A549 (cell line): ENCODE measurements around the gene TPRKB. TPM values are rescaled to one million over a fixed set of nuclear protein-coding genes. Genes with fewer than 3 reads are reported as not detected.
"Not testable (repeated sequence)": the region's sequence is repeated elsewhere in the genome, so short reads cannot be mapped to it uniquely, and the experiment has no call there.

Experiments used
- ATAC-seq, 2 experiments: fragments of 200-7000 bp in 1 of 2; fragments of >200 bp in 1 of 2; cut with Nextera tagmentation in 1 of 2; cut with Tn5 transposase in 1 of 2; 3 replicates each; pipeline versions ENCODE4 v1.8.0 to v1.9.1; 2018 to 2020; ENCODE audit warnings: mild to moderate bottlenecking in 1 of 2, moderate library complexity in 1 of 2
- CTCF ChIA-PET: fragments of 300-600 bp; sonication (Branson Sonifier 250); formaldehyde crosslinking; extraction: SDS; loops from one replicate; lab custom pipeline; 2021; ENCODE audit warnings: antibody characterized with exemption, inconsistent platforms; lab: Yijun Ruan, JAX
- POLR2A ChIA-PET: fragments of 350-600 bp; formaldehyde crosslinking; extraction: SDS; loops from one replicate; lab custom pipeline; 2021; ENCODE audit warnings: antibody characterized with exemption, inconsistent platforms; lab: Yijun Ruan, JAX
- DNase-seq, 2 experiments: peaks; one replicate each; pipeline versions ENCODE4 v3.0.0 to v3.0.0-alpha.2; 2011 to 2016; ENCODE audit warnings: low read depth in 1 of 2, low spot score in 1 of 2
- FAIRE-seq: peaks from 2 replicates; lab custom pipeline; 2011; peaks lifted over from hg19 to GRCh38; lab: Jason Lieb, UNC
- H3K27ac ChIP-seq, 2 experiments: fragments of >200 bp; sonication (Bioruptor Twin); formaldehyde crosslinking; 3 replicates each; pipeline ENCODE4 v1.5.1; 2016 to 2017
- H3K4me1 ChIP-seq: fragments of >200 bp; sonication (Bioruptor Twin); formaldehyde crosslinking; 3 replicates; pipeline ENCODE4 v1.6.1; 2016
- H3K4me2 ChIP-seq: fragments of >200 bp; sonication (Bioruptor Twin); formaldehyde crosslinking; 3 replicates; pipeline ENCODE4 v1.6.1; 2016
- H3K4me3 ChIP-seq: fragments of >200 bp; sonication (Bioruptor Twin); formaldehyde crosslinking; 3 replicates; pipeline ENCODE4 v1.5.1; 2016
- H3K9me3 ChIP-seq: fragments of >200 bp; sonication (Bioruptor Twin); formaldehyde crosslinking; 3 replicates; pipeline ENCODE4 v1.6.1; 2016
- BHLHE40 ChIP-seq: IDR thresholded peaks from 2 replicates; pipeline ENCODE4 v1.6.1; 2012; ENCODE audit warnings: low read depth, low read length, inconsistent platforms
- CBX8 ChIP-seq: fragments of 200-600 bp; sonication (generic); IDR thresholded peaks from 2 replicates; pipeline ENCODE4 v1.6.1; 2016
- CHD2 ChIP-seq: fragments of 150-350 bp; IDR thresholded peaks from 2 replicates; pipeline ENCODE4 v1.6.1; 2014; ENCODE audit warnings: low read length; ENCODE audit not compliant: partially characterized antibody
- EHF ChIP-seq: fragments of 250-450 bp; sonication (Bioruptor Pico); IDR thresholded peaks from 2 replicates; pipeline ENCODE4 v1.5.0; 2020; ENCODE audit warnings: mild to moderate bottlenecking
- EP300 ChIP-seq, 2 experiments: fragments of >200 bp; sonication (Bioruptor Twin); formaldehyde crosslinking; IDR thresholded peaks; 2 replicates in 1 of 2; 3 replicates in 1 of 2; pipeline ENCODE4 v1.6.1; 2016 to 2017
- FOSL2 ChIP-seq, 2 experiments: fragments of 450-650 bp in 1 of 2; fragments of >200 bp in 1 of 2; sonication (Bioruptor Twin) in 1 of 2; formaldehyde crosslinking; IDR thresholded peaks; 2 replicates each; pipeline versions ENCODE4 v1.5.0 to v1.6.1; 2016 to 2020; ENCODE audit warnings: mild to moderate bottlenecking in 1 of 2, moderate library complexity in 1 of 2
- HOXA7 ChIP-seq: fragments of 250-450 bp; sonication (Bioruptor Pico); IDR thresholded peaks from 2 replicates; pipeline ENCODE4 v1.5.0; 2020; ENCODE audit warnings: mild to moderate bottlenecking, moderate library complexity
- JUN ChIP-seq, 2 experiments: fragments of >200 bp; sonication (Bioruptor Twin); formaldehyde crosslinking; IDR thresholded peaks; 2 replicates in 1 of 2; 3 replicates in 1 of 2; pipeline ENCODE4 v1.6.1; 2016 to 2017
- MAFK ChIP-seq: fragments of 450-650 bp; IDR thresholded peaks from 2 replicates; pipeline ENCODE4 v1.6.1; 2014; ENCODE audit not compliant: partially characterized antibody
- PHF8 ChIP-seq: fragments of 200-600 bp; sonication (generic); IDR thresholded peaks from 2 replicates; pipeline ENCODE4 v1.6.1; 2016; ENCODE audit warnings: low read depth, mild to moderate bottlenecking, antibody characterized with exemption, moderate library complexity, borderline replicate concordance
- RAD21 ChIP-seq, 2 experiments: fragments of >200 bp in 1 of 2; sonication (Bioruptor Twin) in 1 of 2; formaldehyde crosslinking in 1 of 2; IDR thresholded peaks in 1 of 2; conservative IDR thresholded peaks in 1 of 2; 2 replicates in 1 of 2; 3 replicates in 1 of 2; pipeline ENCODE4 v1.6.1; 2012 to 2018; ENCODE audit warnings: inconsistent platforms in 1 of 2
- RARB ChIP-seq: fragments of 250-450 bp; sonication (Bioruptor Pico); IDR thresholded peaks from 2 replicates; pipeline ENCODE4 v1.8.0; 2021; ENCODE audit warnings: mild to moderate bottlenecking, moderate library complexity
- RFX5 ChIP-seq: fragments of 450-650 bp; IDR thresholded peaks from 2 replicates; pipeline ENCODE4 v1.7.1; 2014; ENCODE audit warnings: antibody characterized with exemption, mild to moderate bottlenecking, moderate library complexity
- ZSCAN20 ChIP-seq: fragments of 250-450 bp; sonication (Bioruptor Pico); IDR thresholded peaks from 2 replicates; pipeline ENCODE4 v1.8.0; 2022; ENCODE audit warnings: mild to moderate bottlenecking, moderate library complexity
- WGBS: methylation state at CpG from one replicate; pipeline ENCODE4 v1.1.6; 2017; ENCODE audit errors: missing lambda C conversion rate; 5-methylcytosine and 5-hydroxymethylcytosine counted together
- polyA plus RNA-seq, 4 experiments: library from polyadenylated mRNA; depleted of rRNA in 3 of 4; stranded (reverse); fragments of >200 nt; fragmentation: RNase III in 1 of 4; extraction: RNeasy Plus Mini Kit Qiagen cat#74134 plus additional on column Dnase treatment in 1 of 4; gene quantifications; 2 replicates in 3 of 4; 3 replicates in 1 of 4; pipeline ENCODE4 v1.2.3, GENCODE V29; 2011 to 2017
- TF ChIP-seq, protein P1 (sequence below): fragments of >200 bp; sonication (Bioruptor Twin); formaldehyde crosslinking; IDR thresholded peaks from 2 replicates; pipeline ENCODE4 v1.6.1; 2016
- TF ChIP-seq, protein P2 (sequence below): fragments of 250-450 bp; sonication (Bioruptor Pico); IDR thresholded peaks from 2 replicates; pipeline ENCODE4 v1.5.0; 2021; ENCODE audit warnings: mild to moderate bottlenecking, moderate library complexity, borderline replicate concordance
- TF ChIP-seq, protein P3 (sequence below): fragments of >200 bp; sonication (Bioruptor Twin); formaldehyde crosslinking; IDR thresholded peaks from 3 replicates; pipeline ENCODE4 v1.6.1; 2016
- TF ChIP-seq, protein P4 (sequence below): fragments of >200 bp; sonication (Bioruptor Twin); formaldehyde crosslinking; IDR thresholded peaks from 3 replicates; pipeline ENCODE4 v1.5.1; 2016
- TF ChIP-seq, protein P5 (sequence below): fragments of 250-450 bp; sonication (Bioruptor Pico); IDR thresholded peaks from 2 replicates; pipeline ENCODE4 v1.5.0; 2020; ENCODE audit warnings: low read depth, mild to moderate bottlenecking, moderate library complexity

TPRKB gene
- polyA plus RNA-seq, 2 of the 4 experiments (the other 2 are of a cell fraction): 115 to 144 TPM

DNA sequence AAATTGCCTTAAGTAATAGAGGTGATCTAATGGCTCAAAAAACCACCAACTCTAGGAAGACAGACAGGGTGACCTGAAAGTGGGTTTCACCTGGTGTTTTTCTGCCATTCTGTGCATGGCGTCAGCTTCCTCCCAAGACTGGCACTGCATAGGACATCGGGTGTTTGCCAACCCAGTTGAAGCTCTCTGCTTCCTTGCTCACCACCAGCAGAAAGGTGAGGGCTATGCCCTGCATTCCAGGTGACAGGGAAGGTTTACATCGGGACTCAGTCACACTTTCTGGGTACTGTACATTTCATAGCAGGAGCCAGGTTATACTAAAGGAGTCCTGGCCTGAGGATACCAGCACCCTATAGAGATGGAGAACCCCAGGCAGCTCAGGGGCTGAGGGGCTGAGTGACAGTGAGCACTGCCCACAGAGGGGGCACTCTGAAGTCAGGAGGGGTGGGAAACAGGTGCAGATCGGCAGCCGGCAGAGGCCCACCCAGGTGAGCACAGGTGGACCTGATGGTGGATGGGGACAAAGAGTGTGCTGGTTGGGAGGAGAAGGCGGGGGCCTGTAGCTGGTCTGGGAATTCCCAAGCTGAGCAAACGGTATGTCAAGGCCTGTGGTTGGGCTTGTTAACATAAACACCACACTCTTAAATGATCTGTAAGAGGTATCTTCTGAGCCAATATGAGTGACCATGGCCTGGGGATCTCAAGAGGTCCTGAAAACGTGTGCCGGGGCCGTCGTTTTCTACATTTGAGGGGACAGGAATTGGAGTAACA lies 18.1 kb downstream of the TPRKB start (continued):
- TF ChIP-seq CHD2: no peak
- no peak for TF ChIP-seq EP300 (IDR thresholded peaks at IDR 0.05)
- TF ChIP-seq, protein P1, sequence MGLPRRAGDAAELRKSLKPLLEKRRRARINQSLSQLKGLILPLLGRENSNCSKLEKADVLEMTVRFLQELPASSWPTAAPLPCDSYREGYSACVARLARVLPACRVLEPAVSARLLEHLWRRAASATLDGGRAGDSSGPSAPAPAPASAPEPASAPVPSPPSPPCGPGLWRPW: no peak
- TF ChIP-seq CBX8: no peak
- TF ChIP-seq HOXA7 (CRISPR knock-in tag): no peak
- TF ChIP-seq, protein P2, sequence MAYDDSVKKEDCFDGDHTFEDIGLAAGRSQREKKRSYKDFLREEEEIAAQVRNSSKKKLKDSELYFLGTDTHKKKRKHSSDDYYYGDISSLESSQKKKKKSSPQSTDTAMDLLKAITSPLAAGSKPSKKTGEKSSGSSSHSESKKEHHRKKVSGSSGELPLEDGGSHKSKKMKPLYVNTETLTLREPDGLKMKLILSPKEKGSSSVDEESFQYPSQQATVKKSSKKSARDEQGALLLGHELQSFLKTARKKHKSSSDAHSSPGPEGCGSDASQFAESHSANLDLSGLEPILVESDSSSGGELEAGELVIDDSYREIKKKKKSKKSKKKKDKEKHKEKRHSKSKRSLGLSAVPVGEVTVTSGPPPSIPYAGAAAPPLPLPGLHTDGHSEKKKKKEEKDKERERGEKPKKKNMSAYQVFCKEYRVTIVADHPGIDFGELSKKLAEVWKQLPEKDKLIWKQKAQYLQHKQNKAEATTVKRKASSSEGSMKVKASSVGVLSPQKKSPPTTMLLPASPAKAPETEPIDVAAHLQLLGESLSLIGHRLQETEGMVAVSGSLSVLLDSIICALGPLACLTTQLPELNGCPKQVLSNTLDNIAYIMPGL (CRISPR knock-in tag): no peak
- TF ChIP-seq JUN (IDR thresholded peaks at IDR 0.05): no peak

DNA sequence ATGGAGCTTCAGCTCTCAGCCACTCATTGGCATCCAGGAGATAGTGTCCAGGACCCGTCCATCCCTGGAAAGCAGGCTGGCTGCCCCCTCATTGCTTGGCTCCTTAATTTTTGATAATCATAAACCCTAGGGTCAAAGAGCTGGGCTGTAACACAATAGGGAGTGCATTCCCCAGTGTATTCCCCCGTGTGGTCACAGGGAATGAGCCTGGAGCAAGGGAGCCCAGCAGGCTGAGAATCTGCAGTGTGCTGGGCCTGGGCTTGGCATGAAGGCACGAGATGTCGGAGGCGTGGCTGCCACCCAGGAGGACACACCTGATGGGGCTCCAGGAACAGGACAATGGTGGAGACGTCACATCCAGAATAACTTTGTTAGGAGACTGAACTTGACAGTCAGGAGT lies 18.7 kb downstream of the TPRKB start:
- Histone ChIP-seq H3K9me3 (peaks cover 22% of the 10 kb centered on the region), H3K4me2 (no peak overlapping the region), H3K4me3 (no peak overlapping the region), H3K4me1 (no peaks in the 10 kb centered on the region), H3K27ac (no peak overlapping the region)
- ChIA-PET CTCF (interaction anchor here (1.5 kb wide), 1 partner anchor 88 kb away, joined by 3 read pairs; no protein-coding TSS in a partner anchor), POLR2A (interaction anchor here (1.3 kb wide), 1 partner anchor 19 kb away, joined by 3 read pairs; the partner anchor contains the start of gene TPRKB)
- ATAC-seq (no peak), DNase-seq (no peak), FAIRE-seq (no peak)
- TF ChIP-seq, protein P3, sequence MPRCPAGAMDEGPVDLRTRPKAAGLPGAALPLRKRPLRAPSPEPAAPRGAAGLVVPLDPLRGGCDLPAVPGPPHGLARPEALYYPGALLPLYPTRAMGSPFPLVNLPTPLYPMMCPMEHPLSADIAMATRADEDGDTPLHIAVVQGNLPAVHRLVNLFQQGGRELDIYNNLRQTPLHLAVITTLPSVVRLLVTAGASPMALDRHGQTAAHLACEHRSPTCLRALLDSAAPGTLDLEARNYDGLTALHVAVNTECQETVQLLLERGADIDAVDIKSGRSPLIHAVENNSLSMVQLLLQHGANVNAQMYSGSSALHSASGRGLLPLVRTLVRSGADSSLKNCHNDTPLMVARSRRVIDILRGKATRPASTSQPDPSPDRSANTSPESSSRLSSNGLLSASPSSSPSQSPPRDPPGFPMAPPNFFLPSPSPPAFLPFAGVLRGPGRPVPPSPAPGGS: no peak
- WGBS: 55% methylated on average over 6 of the region's 6 CpGs

DNA sequence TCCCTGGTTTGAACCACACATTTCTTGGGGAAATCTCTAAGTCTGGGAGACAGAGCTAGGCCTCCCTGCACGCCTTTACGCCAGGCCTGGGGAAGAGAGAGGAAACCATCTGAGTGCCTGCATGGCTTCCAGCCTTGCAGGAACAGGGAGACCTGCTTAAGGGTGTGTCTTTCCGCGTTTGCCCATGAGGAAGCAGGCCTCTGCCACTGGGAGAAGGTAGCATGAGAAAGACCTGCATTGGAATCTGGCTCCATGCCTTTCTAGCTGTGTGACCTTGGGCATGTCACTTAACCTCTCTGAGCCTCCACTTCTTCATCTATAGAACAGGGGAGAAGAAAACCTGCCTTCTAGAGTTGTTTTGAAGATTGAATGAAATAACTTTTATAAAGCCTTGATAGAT lies 19.4 kb downstream of the TPRKB start:
- H3K4me2 ChIP-seq, DNase-seq, FAIRE-seq, ATAC-seq, POLR2A ChIA-PET, H3K4me3 ChIP-seq, H3K4me1 ChIP-seq, H3K27ac ChIP-seq: not testable (repeated sequence)
- WGBS: 86% methylated on average over 4 of the region's 4 CpGs
- CTCF ChIA-PET: interaction anchor here (1.5 kb wide), 1 partner anchor 87 kb away, joined by 3 read pairs; no protein-coding TSS in a partner anchor
- H3K9me3 ChIP-seq: peaks cover 25% of the 10 kb centered on the region

DNA sequence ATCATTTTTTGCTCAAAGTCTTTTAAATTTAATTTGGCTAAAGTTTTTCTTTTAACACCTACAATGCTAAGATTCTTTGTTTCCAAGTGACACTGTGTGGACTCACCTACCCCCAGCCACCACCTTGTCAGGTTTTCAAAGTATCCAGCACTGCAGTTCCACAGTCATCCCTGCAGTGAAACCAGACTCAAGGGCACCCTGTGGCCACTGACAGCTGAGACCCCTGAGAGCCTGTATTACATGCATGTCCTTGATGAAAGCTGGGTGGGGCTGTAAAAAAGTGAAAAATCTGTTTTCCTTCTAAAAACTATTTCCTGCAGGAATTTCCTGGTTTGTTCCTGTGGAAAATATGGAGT lies 19.9 kb downstream of the TPRKB start:
- peak in 1 of 2 experiments; percentile 38; a peak in 2 of 6 replicates for ATAC-seq
- Histone ChIP-seq H3K4me2 (no peak overlapping the region), H3K9me3 (peaks cover 28% of the 10 kb centered on the region), H3K4me3 (no peak overlapping the region), H3K4me1 (no peaks in the 10 kb centered on the region), H3K27ac (no peak overlapping the region)
- no peak for DNase-seq
- no peak for FAIRE-seq
- TF ChIP-seq RARB (CRISPR knock-in tag) (no peak), BHLHE40 (no peak), EHF (no peak)
- CTCF ChIA-PET: interaction anchor here (1.5 kb wide), 1 partner anchor 86 kb away, joined by 3 read pairs; no protein-coding TSS in a partner anchor
- POLR2A ChIA-PET: no interaction called here

DNA sequence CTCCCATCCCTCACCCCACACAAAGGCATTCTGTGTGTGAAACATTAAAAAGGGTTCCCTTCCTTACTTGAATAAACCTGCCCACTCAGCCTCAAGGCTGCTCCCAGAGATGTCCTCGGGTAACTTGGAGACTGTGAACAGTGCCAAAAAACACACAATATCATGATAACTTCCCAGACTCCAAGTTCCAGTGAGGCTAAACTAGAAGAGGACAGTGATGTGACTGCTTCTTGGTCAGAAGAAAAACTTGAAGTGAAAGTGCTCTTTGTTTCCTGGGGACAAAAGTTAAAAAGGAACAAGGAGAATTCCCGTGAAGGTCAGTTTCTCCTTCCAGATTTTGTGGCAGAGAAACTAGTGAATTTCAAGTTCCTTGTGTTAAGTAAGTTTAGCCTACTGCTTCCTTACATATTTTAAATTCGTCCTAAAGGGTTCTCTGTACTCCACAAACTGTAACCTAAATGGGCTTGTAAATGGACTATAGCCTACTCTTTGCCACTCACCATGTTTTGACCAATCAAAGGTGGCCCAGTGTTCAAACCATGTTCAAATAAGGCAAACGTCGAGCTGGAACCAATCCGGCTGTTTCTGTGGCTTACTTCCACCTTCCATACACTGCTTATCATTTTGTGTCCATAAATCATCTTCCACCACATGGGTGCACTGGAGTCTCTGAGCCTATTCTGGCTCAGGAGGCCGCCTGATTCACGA lies 20.4 kb downstream of the TPRKB start:
- no peak overlapping the region for H3K27ac ChIP-seq
- H3K9me3 ChIP-seq: peaks cover 31% of the 10 kb centered on the region
- FAIRE-seq (no peak), ATAC-seq (peak in 1 of 2 experiments; percentile 59; a peak in 2 of 6 replicates)
- H3K4me1 ChIP-seq: no peaks in the 10 kb centered on the region
- ChIA-PET CTCF (no interaction called here), POLR2A (no interaction called here)
- H3K4me3 ChIP-seq: no peak overlapping the region
- WGBS: 26% methylated on average over 8 of the region's 8 CpGs
- TF ChIP-seq FOSL2 (IDR thresholded peaks at IDR 0.05): no peak
- no peak for TF ChIP-seq FOSL2 (CRISPR knock-in tag; IDR thresholded peaks at IDR 0.05)
- TF ChIP-seq MAFK: no peak
- TF ChIP-seq, protein P4, sequence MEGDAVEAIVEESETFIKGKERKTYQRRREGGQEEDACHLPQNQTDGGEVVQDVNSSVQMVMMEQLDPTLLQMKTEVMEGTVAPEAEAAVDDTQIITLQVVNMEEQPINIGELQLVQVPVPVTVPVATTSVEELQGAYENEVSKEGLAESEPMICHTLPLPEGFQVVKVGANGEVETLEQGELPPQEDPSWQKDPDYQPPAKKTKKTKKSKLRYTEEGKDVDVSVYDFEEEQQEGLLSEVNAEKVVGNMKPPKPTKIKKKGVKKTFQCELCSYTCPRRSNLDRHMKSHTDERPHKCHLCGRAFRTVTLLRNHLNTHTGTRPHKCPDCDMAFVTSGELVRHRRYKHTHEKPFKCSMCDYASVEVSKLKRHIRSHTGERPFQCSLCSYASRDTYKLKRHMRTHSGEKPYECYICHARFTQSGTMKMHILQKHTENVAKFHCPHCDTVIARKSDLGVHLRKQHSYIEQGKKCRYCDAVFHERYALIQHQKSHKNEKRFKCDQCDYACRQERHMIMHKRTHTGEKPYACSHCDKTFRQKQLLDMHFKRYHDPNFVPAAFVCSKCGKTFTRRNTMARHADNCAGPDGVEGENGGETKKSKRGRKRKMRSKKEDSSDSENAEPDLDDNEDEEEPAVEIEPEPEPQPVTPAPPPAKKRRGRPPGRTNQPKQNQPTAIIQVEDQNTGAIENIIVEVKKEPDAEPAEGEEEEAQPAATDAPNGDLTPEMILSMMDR: no peak
- no peak for TF ChIP-seq EHF
- no peak for TF ChIP-seq RAD21 (conservative IDR thresholded peaks at IDR 0.05 in 1 of 2, IDR thresholded peaks at IDR 0.05 in 1 of 2)
- TF ChIP-seq ZSCAN20 (CRISPR knock-in tag): no peak
- no peak for TF ChIP-seq RFX5
- TF ChIP-seq PHF8: no peak
- TF ChIP-seq, protein P5, sequence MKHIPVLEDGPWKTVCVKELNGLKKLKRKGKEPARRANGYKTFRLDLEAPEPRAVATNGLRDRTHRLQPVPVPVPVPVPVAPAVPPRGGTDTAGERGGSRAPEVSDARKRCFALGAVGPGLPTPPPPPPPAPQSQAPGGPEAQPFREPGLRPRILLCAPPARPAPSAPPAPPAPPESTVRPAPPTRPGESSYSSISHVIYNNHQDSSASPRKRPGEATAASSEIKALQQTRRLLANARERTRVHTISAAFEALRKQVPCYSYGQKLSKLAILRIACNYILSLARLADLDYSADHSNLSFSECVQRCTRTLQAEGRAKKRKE (CRISPR knock-in tag): no peak
- TF ChIP-seq, all 56 proteins: peak for 0
- peak in 1 of 2 experiments; percentile 25 for DNase-seq
- H3K4me2 ChIP-seq: peak overlapping the region; percentile 18; the same call in 1 of the 3 replicates
